ENCODE measurements around the gene TRIM13.
"Not testable (repeated sequence)": the region's sequence is repeated elsewhere in the genome, so short reads cannot be mapped to it uniquely, and the experiment has no call there.

Gene TRIM13

GRCh38 chr13:50037788-50038187 is 40.9 kb downstream of the TRIM13 start:
- in situ Hi-C loops (cut with MboI; ENCODE audit: low pct_unique_long_range_greater_than_20kb, low sequenced_read_pairs), result no loop called here
- no peak for DNase-seq

GRCh38 chr13:50038266-50038665 is 41.4 kb downstream of the TRIM13 start:
- DNase-seq, result no peak
- in situ Hi-C loops (cut with MboI; ENCODE audit: low pct_unique_long_range_greater_than_20kb, low sequenced_read_pairs), result no loop called here

- DNase-seq, result no peak
These were observed 55.6 kb downstream of the TRIM13 start for GRCh38 chr13:50052478-50052877.

GRCh38 chr13:50053844-50054243 is 57.0 kb downstream of the TRIM13 start:
- in situ Hi-C loops (cut with MboI; ENCODE audit: low pct_unique_long_range_greater_than_20kb, low sequenced_read_pairs), result no loop called here
- DNase-seq, result no peak

More at GRCh38 chr13:50052478-50052877, 55.6 kb downstream of the TRIM13 start:
- in situ Hi-C loops (cut with MboI; ENCODE audit: low pct_unique_long_range_greater_than_20kb, low sequenced_read_pairs), result no loop called here

GRCh38 chr13:50055454-50055853 is 58.6 kb downstream of the TRIM13 start:
- in situ Hi-C loops (cut with MboI; ENCODE audit: low pct_unique_long_range_greater_than_20kb, low sequenced_read_pairs), result no loop called here

GRCh38 chr13:50060718-50061117 is 63.9 kb downstream of the TRIM13 start:
- in situ Hi-C loops (cut with MboI; ENCODE audit: low pct_unique_long_range_greater_than_20kb, low sequenced_read_pairs), result no loop called here
- no peak for DNase-seq

More at GRCh38 chr13:50055454-50055853, 58.6 kb downstream of the TRIM13 start:
- DNase-seq, result no peak

- in situ Hi-C loops (cut with MboI; ENCODE audit: low pct_unique_long_range_greater_than_20kb, low sequenced_read_pairs); DNase-seq: not testable (repeated sequence)
These were observed 65.5 kb downstream of the TRIM13 start for GRCh38 chr13:50062336-50062735.

- in situ Hi-C loops (cut with MboI; ENCODE audit: low pct_unique_long_range_greater_than_20kb, low sequenced_read_pairs), result no loop called here
- DNase-seq, result no peak
These were observed 68.9 kb downstream of the TRIM13 start for GRCh38 chr13:50065712-50066111.
